Tibial artery (tissue), 4 donors: Measurements from ENCODE around the gene KREMEN1.
A peak's percentile ranks its signal among the peaks of the same experiment; 100 is the strongest.

Source experiments
- DNase-seq, 2 donors: peaks; one replicate each; pipeline ENCODE4 v3.0.0-alpha.2; 2019
- H3K27ac ChIP-seq, 2 donors: fragments of 200-600 bp; sonication (generic) in 1 of 2; 1 replicate in 1 of 2; 2 replicates in 1 of 2; pipeline ENCODE4 v1.5.1; 2018 to 2019; ENCODE audit warnings: mild to moderate bottlenecking in 1 of 2
- H3K27me3 ChIP-seq, 2 donors: fragments of 200-600 bp; sonication (generic) in 1 of 2; one replicate each; pipeline versions ENCODE4 v1.5.1 to v1.6.0; 2016 to 2019
- H3K36me3 ChIP-seq, 3 donors: fragments of 200-600 bp; sonication (generic) in 2 of 3; one replicate each; pipeline ENCODE4 v1.5.1; 2016 to 2019; ENCODE audit warnings: mild to moderate bottlenecking in 2 of 3
- H3K4me1 ChIP-seq, 4 donors: fragments of 200-600 bp; sonication (generic) in 2 of 4; 1 replicate in 3 of 4; 2 replicates in 1 of 4; pipeline ENCODE4 v1.5.1; 2016 to 2019
- H3K4me3 ChIP-seq, 2 donors: fragments of 200-600 bp; sonication (generic) in 1 of 2; 1 replicate in 1 of 2; 2 replicates in 1 of 2; pipeline ENCODE4 v1.5.1; 2018 to 2019; ENCODE audit warnings: mild to moderate bottlenecking in 2 of 2
- H3K9me3 ChIP-seq, 3 donors: fragments of 200-600 bp; sonication (generic) in 1 of 3; one replicate each; pipeline ENCODE4 v1.5.1; 2016 to 2019
- CTCF ChIP-seq, 2 experiments: fragments of 200-600 bp in 1 of 2; fragments of 450-650 bp in 1 of 2; IDR thresholded peaks; one replicate each; pipeline ENCODE4 v1.5.1; 2017 to 2019; ENCODE audit warnings: antibody characterized with exemption in 2 of 2, mild to moderate bottlenecking in 1 of 2, moderate library complexity in 1 of 2
- intact Hi-C: fragments of 100-400 bp; cut with DNase I; formaldehyde crosslinking; loops from one replicate; pipeline ENCODE4 v1.15.0; 2023; ENCODE audit warnings: low total_unique reads

Gene KREMEN1

GRCh38 chr22:29216873-29217666 is 144.2 kb downstream of the KREMEN1 start:
- H3K27ac ChIP-seq, result no peak overlapping the region
- TF ChIP-seq CTCF (IDR thresholded peaks at IDR 0.05), result no peak

More at GRCh38 chr22:29216873-29217666, 144.2 kb downstream of the KREMEN1 start:
- Histone ChIP-seq H3K9me3 (no peaks in the 10 kb centered on the region), H3K4me3 (no peak overlapping the region), H3K27me3 (no peaks in the 10 kb centered on the region), H3K36me3 (no peaks in the 10 kb centered on the region), H3K4me1 (no peaks in the 10 kb centered on the region)
- DNase-seq, result peak in 1 of 2 donors; percentile 33
- intact Hi-C loops, result no loop called here
